Endothelial cell of umbilical vein (primary cell): ENCODE measurements around the gene MOXD1. TPM values are rescaled to one million over a fixed set of nuclear protein-coding genes. Genes with fewer than 3 reads are reported as not detected.

Source experiments
- BruUV-seq: library from RNA; stranded (reverse); fragments of 400-500 nt; replicated peaks from 2 replicates; lab custom pipeline; 2021; lab: Mats Ljungman, UMichigan
- CTCF ChIA-PET: fragments of 300-600, 350-600 bp; sonication (Branson Sonifier 250); formaldehyde crosslinking; loops from one replicate; lab custom pipeline; 2021; ENCODE audit warnings: antibody characterized with exemption, inconsistent platforms; lab: Charles Lee
- POLR2A ChIA-PET: fragments of 300-600, 350-600 bp; sonication (Branson Sonifier 250); formaldehyde crosslinking; loops from one replicate; lab custom pipeline; 2021; ENCODE audit warnings: antibody characterized with exemption, inconsistent platforms; lab: Charles Lee
- DNase-seq: peaks from one replicate; pipeline ENCODE4 v3.0.0-alpha.2; 2011; ENCODE audit warnings: low read depth, low spot score
- FAIRE-seq: peaks from 2 replicates; lab custom pipeline; 2011; peaks lifted over from hg19 to GRCh38; lab: Jason Lieb, UNC
- H2AFZ ChIP-seq: 2 replicates; pipeline ENCODE4 v1.6.0; 2012; ENCODE audit warnings: low read depth, low read length, control low read depth, inconsistent platforms
- H3K27ac ChIP-seq: 2 replicates; pipeline ENCODE4 v1.5.1; 2011; ENCODE audit warnings: low read depth, mild to moderate bottlenecking, control low read depth, low read length, moderate library complexity; ENCODE audit not compliant: insufficient read depth
- H3K27me3 ChIP-seq, 2 experiments: 2 replicates each; pipeline versions ENCODE4 v1.6.0 to v1.6.1; 2011; ENCODE audit warnings: low read length in 2 of 2, mixed read lengths in 1 of 2; ENCODE audit not compliant: control insufficient read depth in 2 of 2, insufficient read depth in 2 of 2
- H3K36me3 ChIP-seq, 2 experiments: 2 replicates in 1 of 2; 3 replicates in 1 of 2; pipeline ENCODE4 v1.5.1; 2011; ENCODE audit warnings: low read length in 2 of 2, mild to moderate bottlenecking in 1 of 2, moderate library complexity in 1 of 2; ENCODE audit not compliant: control insufficient read depth in 2 of 2, insufficient read depth in 2 of 2; ENCODE audit errors: extremely low read depth in 1 of 2
- H3K4me1 ChIP-seq: 3 replicates; pipeline ENCODE4 v1.5.1; 2011; ENCODE audit warnings: mild to moderate bottlenecking, low read length; ENCODE audit not compliant: control insufficient read depth, insufficient read depth; ENCODE audit errors: extremely low read depth
- H3K4me2 ChIP-seq: 2 replicates; pipeline ENCODE4 v1.6.1; 2011; ENCODE audit warnings: low read length, control low read depth, mixed read lengths; ENCODE audit not compliant: insufficient read depth
- H3K4me3 ChIP-seq, 3 experiments: fragments of 200-600 bp in 1 of 3; sonication (generic), shearing (Covaris generic) in 1 of 3; replicated peaks in 1 of 3; 2 replicates each; pipeline ENCODE4 v1.5.1; 2011 to 2016; ENCODE audit warnings: control low read depth in 3 of 3, low read length in 3 of 3, mild to moderate bottlenecking in 2 of 3, inconsistent platforms in 1 of 3, low read depth in 1 of 3, moderate library complexity in 1 of 3; ENCODE audit not compliant: insufficient read depth in 1 of 3
- H3K79me2 ChIP-seq: 2 replicates; pipeline ENCODE4 v1.6.0; 2012; ENCODE audit warnings: low read length, inconsistent platforms; ENCODE audit not compliant: control insufficient read depth, insufficient read depth
- H3K9ac ChIP-seq: replicated peaks from 2 replicates; pipeline ENCODE3; 2011; ENCODE audit warnings: low read length, control low read depth; ENCODE audit not compliant: insufficient read depth; ENCODE audit errors: extremely low read depth
- H3K9me1 ChIP-seq: replicated peaks from 3 replicates; pipeline ENCODE4 v1.6.0; 2011; ENCODE audit warnings: mild to moderate bottlenecking, low read length; ENCODE audit not compliant: control insufficient read depth, insufficient read depth; ENCODE audit errors: extremely low read depth
- H3K9me3 ChIP-seq: replicated peaks from 2 replicates; pipeline ENCODE4 v1.5.1; 2012; ENCODE audit warnings: low read length, inconsistent platforms; ENCODE audit not compliant: control insufficient read depth, insufficient read depth
- H4K20me1 ChIP-seq: replicated peaks from 2 replicates; pipeline ENCODE3; 2011; ENCODE audit warnings: mild to moderate bottlenecking, low read length; ENCODE audit not compliant: control insufficient read depth, insufficient read depth; ENCODE audit errors: extremely low read depth
- EZH2 ChIP-seq: IDR thresholded peaks from 2 replicates; pipeline ENCODE4 v1.6.1; 2012; ENCODE audit warnings: borderline replicate concordance, low read depth, mild to moderate bottlenecking, moderate library complexity, low read length, inconsistent platforms; ENCODE audit not compliant: severe bottlenecking
- FOS ChIP-seq: IDR thresholded peaks from 2 replicates; pipeline ENCODE4 v1.6.1; 2011; ENCODE audit warnings: mild to moderate bottlenecking, low read length, moderate library complexity, borderline replicate concordance; ENCODE audit not compliant: insufficient read depth
- GATA2 ChIP-seq: IDR thresholded peaks from 2 replicates; pipeline ENCODE4 v1.7.0; 2011; ENCODE audit warnings: low read depth, mild to moderate bottlenecking, moderate library complexity, mixed read lengths, low read length; ENCODE audit not compliant: insufficient read length, insufficient read depth
- MYC ChIP-seq: IDR thresholded peaks from one replicate; pipeline ENCODE4 v1.6.1; 2011; ENCODE audit warnings: mild to moderate bottlenecking, low read depth, low read length
- dilution Hi-C: fragments of 300-500 bp; cut with MboI; formaldehyde crosslinking; loops from one replicate; pipeline ENCODE4 v1.15.0; 2019; ENCODE audit warnings: low sequenced_read_pairs; ENCODE audit not compliant: extremely low pct_ligation_motif_present
- intact Hi-C: fragments of 100-400 bp; cut with micrococcal nuclease; formaldehyde crosslinking; loops from one replicate; pipeline ENCODE4 v1.10.0; 2022
- polyA plus RNA-seq, 4 experiments: library from polyadenylated mRNA; depleted of rRNA in 3 of 4; stranded (reverse) in 3 of 4; unstranded in 1 of 4; fragments of >200 nt; gene quantifications; 2 replicates each; pipeline versions ENCODE4 v1.2.1 to v1.2.3, GENCODE V29; 2011 to 2012; ENCODE audit warnings: missing spikeins in 1 of 4
- total RNA-seq: library from RNA; stranded (reverse); gene quantifications from 2 replicates; pipeline ENCODE4 v1.2.3, GENCODE V29; 2021
- TF ChIP-seq, protein P1 (sequence below), 2 donors: IDR thresholded peaks; 1 replicate in 1 of 2; 2 replicates in 1 of 2; pipeline ENCODE4 v1.5.1; 2011; ENCODE audit warnings: low read length in 2 of 2, mild to moderate bottlenecking in 2 of 2, moderate library complexity in 2 of 2, control low read depth in 1 of 2, inconsistent platforms in 1 of 2, low read depth in 1 of 2; ENCODE audit not compliant: insufficient read depth in 1 of 2; ENCODE audit errors: extremely low read depth in 1 of 2

The MOXD1 gene
- total and polyA plus RNA-seq, 2 donors (not counting 3 experiments of a cell fraction or from before 2014, with no cell fraction given) = 0.01 TPM; not detected in 1

DNA sequence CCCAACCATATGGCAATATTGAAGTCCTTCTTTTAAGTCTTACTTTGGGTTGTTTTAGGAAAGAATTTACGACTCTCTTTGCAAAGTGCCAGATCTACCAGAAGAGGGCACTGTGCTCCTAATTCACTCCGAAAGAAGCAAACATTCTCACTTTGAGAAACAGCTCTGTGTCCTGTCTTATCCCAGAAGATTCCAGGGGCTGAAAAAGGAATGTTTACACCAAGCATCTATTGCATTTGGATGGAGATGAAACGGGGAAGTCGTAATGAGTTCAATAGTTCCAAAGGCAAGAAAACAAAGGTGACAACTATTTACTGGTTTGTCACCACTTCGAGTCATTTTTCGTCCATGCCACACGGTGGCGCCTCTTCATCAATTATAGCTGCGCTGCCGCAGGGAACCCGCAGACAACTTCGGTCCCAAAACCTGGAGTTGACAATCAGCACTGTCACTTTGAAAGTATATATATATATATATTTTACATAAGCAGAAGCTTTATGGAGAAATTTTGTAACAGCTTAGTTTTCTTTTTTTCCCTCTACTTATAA is 121.6 kb downstream of the MOXD1 start:
- peak overlapping the region; percentile 43 for H3K9ac ChIP-seq
- H3K79me2 ChIP-seq = no peaks in the 10 kb centered on the region
- no peaks in the 10 kb centered on the region for H3K36me3 ChIP-seq
- DNase-seq = peak; percentile 86
- peak; percentile 90 for FAIRE-seq
- POLR2A ChIA-PET = interaction anchor here (1.0 kb wide), 1 partner anchor 328 kb away, joined by 3 read pairs; the partner anchor contains the start of gene CCN2
- dilution Hi-C loops (no loop called here), intact Hi-C loops (loop anchor here (1.0 to 5.0 kb wide), 6 partner anchors 19 to 518 kb away; partner anchors contain the start of gene SLC18B1)
- no peak overlapping the region for H3K27ac ChIP-seq
- no peaks in the 10 kb centered on the region for H4K20me1 ChIP-seq
- no TSS peak for BruUV-seq
- H3K9me3 ChIP-seq = no peaks in the 10 kb centered on the region
- peaks cover 4 to 8% of the 10 kb centered on the region in 2 experiments for H3K27me3 ChIP-seq
- peak overlapping the region; percentile 85 for H3K4me2 ChIP-seq
- peak overlapping the region; percentile 8 to 59 (median 15) for H3K4me3 ChIP-seq
- H3K4me1 ChIP-seq = no peaks in the 10 kb centered on the region
- CTCF ChIA-PET = interaction anchor here (0.5 to 9.6 kb wide), 130 partner anchors 11 to 1817 kb away, joined by 3 to 360 read pairs (median 5); partner anchors contain the start of genes CCN2, SLC18B1 and STX7
- TF ChIP-seq, protein P1, sequence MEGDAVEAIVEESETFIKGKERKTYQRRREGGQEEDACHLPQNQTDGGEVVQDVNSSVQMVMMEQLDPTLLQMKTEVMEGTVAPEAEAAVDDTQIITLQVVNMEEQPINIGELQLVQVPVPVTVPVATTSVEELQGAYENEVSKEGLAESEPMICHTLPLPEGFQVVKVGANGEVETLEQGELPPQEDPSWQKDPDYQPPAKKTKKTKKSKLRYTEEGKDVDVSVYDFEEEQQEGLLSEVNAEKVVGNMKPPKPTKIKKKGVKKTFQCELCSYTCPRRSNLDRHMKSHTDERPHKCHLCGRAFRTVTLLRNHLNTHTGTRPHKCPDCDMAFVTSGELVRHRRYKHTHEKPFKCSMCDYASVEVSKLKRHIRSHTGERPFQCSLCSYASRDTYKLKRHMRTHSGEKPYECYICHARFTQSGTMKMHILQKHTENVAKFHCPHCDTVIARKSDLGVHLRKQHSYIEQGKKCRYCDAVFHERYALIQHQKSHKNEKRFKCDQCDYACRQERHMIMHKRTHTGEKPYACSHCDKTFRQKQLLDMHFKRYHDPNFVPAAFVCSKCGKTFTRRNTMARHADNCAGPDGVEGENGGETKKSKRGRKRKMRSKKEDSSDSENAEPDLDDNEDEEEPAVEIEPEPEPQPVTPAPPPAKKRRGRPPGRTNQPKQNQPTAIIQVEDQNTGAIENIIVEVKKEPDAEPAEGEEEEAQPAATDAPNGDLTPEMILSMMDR (IDR thresholded peaks at IDR 0.05; ENCODE audit: extremely low read depth in 1 of 2, insufficient read depth in 1 of 2, low read depth in 1 of 2, low read length in 2 of 2) = peak; percentile 64 to 78
- no peak for TF ChIP-seq FOS
- no peak for TF ChIP-seq EZH2
- TF ChIP-seq MYC = no peak
- no peak for TF ChIP-seq GATA2
- peak overlapping the region; percentile 87 for H2AFZ ChIP-seq
- no peaks in the 10 kb centered on the region for H3K9me1 ChIP-seq
